Measurements from ENCODE around the gene ATP1B4.

The ATP1B4 gene

GRCh38 chrX:120321520-120322281 lies 40.2 kb upstream of the ATP1B4 start:
- Histone ChIP-seq H2AFZ (no peak overlapping the region), H3K36me3 (ENCODE audit: control insufficient read depth, insufficient read depth, low read length) (no peaks in the 10 kb centered on the region), H3K4me1 (no peaks in the 10 kb centered on the region), H3K9me3 (ENCODE audit: control insufficient read depth, low read length) (no peaks in the 10 kb centered on the region), H3K79me2 (no peaks in the 10 kb centered on the region), H3K4me3 (ENCODE audit: low read depth, low read length) (no peak overlapping the region), H3K27ac (no peak overlapping the region), H3K4me2 (ENCODE audit: low read length) (no peak overlapping the region), H3K27me3 (ENCODE audit: control insufficient read depth, insufficient read depth, low read length) (no peaks in the 10 kb centered on the region), H3K9ac (no peak overlapping the region)
- no peak for TF ChIP-seq CTCF (IDR thresholded peaks at IDR 0.05)

GRCh38 chrX:120331116-120331515 lies 30.8 kb upstream of the ATP1B4 start:
- Histone ChIP-seq H3K27me3 (ENCODE audit: control insufficient read depth, insufficient read depth, low read length) (no peaks in the 10 kb centered on the region), H3K4me3 (ENCODE audit: low read depth, low read length) (no peak overlapping the region), H3K27ac (no peak overlapping the region), H3K9ac (no peak overlapping the region), H3K4me1 (no peaks in the 10 kb centered on the region), H3K79me2 (no peaks in the 10 kb centered on the region), H3K36me3 (ENCODE audit: control insufficient read depth, insufficient read depth, low read length) (no peaks in the 10 kb centered on the region), H3K4me2 (ENCODE audit: low read length) (no peak overlapping the region), H3K9me3 (ENCODE audit: control insufficient read depth, low read length) (no peaks in the 10 kb centered on the region), H2AFZ (no peak overlapping the region)
- no peak for TF ChIP-seq CTCF (IDR thresholded peaks at IDR 0.05)

- Histone ChIP-seq H3K4me2 (ENCODE audit: low read length) (no peak overlapping the region), H3K36me3 (ENCODE audit: control insufficient read depth, insufficient read depth, low read length) (no peaks in the 10 kb centered on the region), H3K4me3 (ENCODE audit: low read depth, low read length) (no peak overlapping the region), H2AFZ (no peak overlapping the region), H3K9ac (no peak overlapping the region), H3K27me3 (ENCODE audit: control insufficient read depth, insufficient read depth, low read length) (no peaks in the 10 kb centered on the region), H3K4me1 (no peaks in the 10 kb centered on the region), H3K9me3 (ENCODE audit: control insufficient read depth, low read length) (no peaks in the 10 kb centered on the region), H3K79me2 (no peaks in the 10 kb centered on the region), H3K27ac (no peak overlapping the region)
- no peak for TF ChIP-seq CTCF (IDR thresholded peaks at IDR 0.05)
Measured at GRCh38 chrX:120332394-120332793, 29.5 kb upstream of the ATP1B4 start.

- Histone ChIP-seq H3K27ac (no peak overlapping the region), H3K79me2 (no peaks in the 10 kb centered on the region), H3K9ac (no peak overlapping the region), H3K36me3 (ENCODE audit: control insufficient read depth, insufficient read depth, low read length) (no peaks in the 10 kb centered on the region), H3K9me3 (ENCODE audit: control insufficient read depth, low read length) (no peaks in the 10 kb centered on the region), H3K4me3 (ENCODE audit: low read depth, low read length) (no peak overlapping the region), H3K4me2 (ENCODE audit: low read length) (no peak overlapping the region), H2AFZ (no peak overlapping the region), H3K27me3 (ENCODE audit: control insufficient read depth, insufficient read depth, low read length) (no peaks in the 10 kb centered on the region), H3K4me1 (no peaks in the 10 kb centered on the region)
- no peak for TF ChIP-seq CTCF (IDR thresholded peaks at IDR 0.05)
Measured at GRCh38 chrX:120334151-120334550, 27.7 kb upstream of the ATP1B4 start.

- Histone ChIP-seq H3K9me3 (ENCODE audit: control insufficient read depth, low read length) (no peaks in the 10 kb centered on the region), H3K4me1 (no peaks in the 10 kb centered on the region), H3K79me2 (no peaks in the 10 kb centered on the region), H2AFZ (no peak overlapping the region), H3K36me3 (ENCODE audit: control insufficient read depth, insufficient read depth, low read length) (no peaks in the 10 kb centered on the region), H3K27me3 (ENCODE audit: control insufficient read depth, insufficient read depth, low read length) (no peaks in the 10 kb centered on the region), H3K9ac (no peak overlapping the region), H3K27ac (no peak overlapping the region), H3K4me2 (ENCODE audit: low read length) (no peak overlapping the region), H3K4me3 (ENCODE audit: low read depth, low read length) (no peak overlapping the region)
- no peak for TF ChIP-seq CTCF (IDR thresholded peaks at IDR 0.05)
Measured at GRCh38 chrX:120334603-120335002, 27.3 kb upstream of the ATP1B4 start.

All from parathyroid adenoma (tissue), 2 donors.